ENCODE results near the gene AGTR1. TPM values are rescaled to one million over a fixed set of nuclear protein-coding genes. Genes with fewer than 3 reads are reported as not detected.

The AGTR1 gene
- total RNA-seq (ENCODE audit: low replicate concordance): 1.9 TPM in 1 of 2 replicates, not detected in the other

DNA sequence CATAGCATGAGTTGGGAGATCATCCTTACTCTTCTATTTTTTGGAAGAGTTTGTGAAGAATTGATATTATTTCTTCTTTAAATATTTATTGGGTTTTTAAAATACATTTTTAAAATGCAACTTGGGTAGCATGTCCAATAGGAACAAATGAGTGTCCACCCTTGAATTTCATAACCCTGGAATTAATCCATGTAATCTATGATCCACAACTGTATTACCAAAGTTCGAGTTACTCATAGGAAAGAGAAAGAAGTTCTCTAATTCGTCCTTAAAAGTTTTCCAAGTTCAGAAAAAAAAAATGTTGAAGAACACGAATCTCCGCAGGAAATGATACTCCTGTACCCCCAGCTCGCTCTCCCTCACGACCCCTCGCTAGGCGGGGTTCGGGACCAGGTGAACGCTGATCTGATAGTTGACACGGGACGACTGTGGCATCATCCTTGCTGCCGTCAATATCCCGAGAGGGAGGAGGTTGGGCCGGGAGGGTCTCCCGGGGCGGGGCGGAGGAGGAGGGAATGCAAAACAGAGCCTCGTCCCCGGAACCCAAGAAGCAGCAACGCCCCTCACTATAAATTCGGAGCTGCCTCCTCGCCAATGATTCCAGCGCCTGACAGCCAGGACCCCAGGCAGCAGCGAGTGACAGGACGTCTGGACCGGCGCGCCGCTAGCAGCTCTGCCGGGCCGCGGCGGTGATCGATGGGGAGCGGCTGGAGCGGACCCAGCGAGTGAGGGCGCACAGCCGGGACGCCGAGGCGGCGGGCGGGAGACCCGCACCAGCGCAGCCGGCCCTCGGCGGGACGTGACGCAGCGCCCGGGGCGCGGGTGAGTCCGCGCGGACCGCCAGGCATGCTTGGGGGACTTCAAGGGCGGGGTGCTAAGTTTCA, at the start of gene AGTR1:
Gene AGTR1, plus strand, starts transcription at position 598 of the 884 bp plus-strand sequence. CDS start 43,133 bp downstream, outside the sequence.

Other genes with a start within 250 kb of the AGTR1 start
- not detected in 2 replicates for gene CPB1, start 129.9 kb downstream of the AGTR1 start, total RNA-seq (ENCODE audit: low replicate concordance)
- gene CPA3, start 167.4 kb downstream of the AGTR1 start, total RNA-seq (ENCODE audit: low replicate concordance): not detected in 2 replicates

Data from smooth muscle cell of the coronary artery (primary cell).